Lower leg skin (tissue), 4 donors: ENCODE measurements around the gene TBC1D22A. TPM values are rescaled to one million over a fixed set of nuclear protein-coding genes. Genes with fewer than 3 reads are reported as not detected.

Experiments used
- DNase-seq, 2 donors: peaks; one replicate each; pipeline ENCODE4 v3.0.0-alpha.2; 2019; ENCODE audit warnings: low spot score in 2 of 2
- H3K4me3 ChIP-seq: fragments of 200-600 bp; sonication (generic); 2 replicates; pipeline ENCODE4 v1.5.1; 2017; ENCODE audit warnings: mild to moderate bottlenecking, low read depth; ENCODE audit not compliant: poor library complexity, severe bottlenecking
- POLR2A ChIP-seq, 2 donors: fragments of 450-650 bp; IDR thresholded peaks; one replicate each; pipeline ENCODE4 v1.6.1; 2016 to 2017; ENCODE audit warnings: antibody characterized with exemption in 2 of 2, mild to moderate bottlenecking in 1 of 2, moderate library complexity in 1 of 2
- WGBS, 2 donors: methylation state at CpG; one replicate each; pipeline ENCODE4 v1.1.5; 2018; 5-methylcytosine and 5-hydroxymethylcytosine counted together
- intact Hi-C: fragments of 100-400 bp; cut with DNase I; formaldehyde crosslinking; loops from one replicate; pipeline ENCODE4 v1.15.0; 2023; ENCODE audit warnings: low total_unique reads
- total RNA-seq, 4 donors: library from RNA; depleted of rRNA; stranded (reverse); fragments of >200 nt; gene quantifications; one replicate each; pipeline ENCODE4 v1.1.0, GENCODE V29; 2016
- TF ChIP-seq, protein P1 (sequence below), 3 donors: fragments of 450-650 bp; IDR thresholded peaks; one replicate each; pipeline ENCODE4 v1.5.1; 2016; ENCODE audit warnings: antibody characterized with exemption in 3 of 3, mild to moderate bottlenecking in 3 of 3, moderate library complexity in 2 of 3

Gene TBC1D22A
- total RNA-seq, 4 donors from 2014 or later: 21.8 to 32.3 (median 31.6) TPM

GRCh38 chr22:46860562-46860961 lies 98.1 kb downstream of the TBC1D22A start:
- 97 to 98% methylated on average over 16 of the region's 16 CpGs for WGBS, 2 donors
- intact Hi-C loops: no loop called here
- peak in 1 of 2 donors; percentile 59 for DNase-seq
- TF ChIP-seq, protein P1, sequence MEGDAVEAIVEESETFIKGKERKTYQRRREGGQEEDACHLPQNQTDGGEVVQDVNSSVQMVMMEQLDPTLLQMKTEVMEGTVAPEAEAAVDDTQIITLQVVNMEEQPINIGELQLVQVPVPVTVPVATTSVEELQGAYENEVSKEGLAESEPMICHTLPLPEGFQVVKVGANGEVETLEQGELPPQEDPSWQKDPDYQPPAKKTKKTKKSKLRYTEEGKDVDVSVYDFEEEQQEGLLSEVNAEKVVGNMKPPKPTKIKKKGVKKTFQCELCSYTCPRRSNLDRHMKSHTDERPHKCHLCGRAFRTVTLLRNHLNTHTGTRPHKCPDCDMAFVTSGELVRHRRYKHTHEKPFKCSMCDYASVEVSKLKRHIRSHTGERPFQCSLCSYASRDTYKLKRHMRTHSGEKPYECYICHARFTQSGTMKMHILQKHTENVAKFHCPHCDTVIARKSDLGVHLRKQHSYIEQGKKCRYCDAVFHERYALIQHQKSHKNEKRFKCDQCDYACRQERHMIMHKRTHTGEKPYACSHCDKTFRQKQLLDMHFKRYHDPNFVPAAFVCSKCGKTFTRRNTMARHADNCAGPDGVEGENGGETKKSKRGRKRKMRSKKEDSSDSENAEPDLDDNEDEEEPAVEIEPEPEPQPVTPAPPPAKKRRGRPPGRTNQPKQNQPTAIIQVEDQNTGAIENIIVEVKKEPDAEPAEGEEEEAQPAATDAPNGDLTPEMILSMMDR (IDR thresholded peaks at IDR 0.05): no peak
- no peak for TF ChIP-seq POLR2A (IDR thresholded peaks at IDR 0.05)
- H3K4me3 ChIP-seq: no peak overlapping the region

DNA sequence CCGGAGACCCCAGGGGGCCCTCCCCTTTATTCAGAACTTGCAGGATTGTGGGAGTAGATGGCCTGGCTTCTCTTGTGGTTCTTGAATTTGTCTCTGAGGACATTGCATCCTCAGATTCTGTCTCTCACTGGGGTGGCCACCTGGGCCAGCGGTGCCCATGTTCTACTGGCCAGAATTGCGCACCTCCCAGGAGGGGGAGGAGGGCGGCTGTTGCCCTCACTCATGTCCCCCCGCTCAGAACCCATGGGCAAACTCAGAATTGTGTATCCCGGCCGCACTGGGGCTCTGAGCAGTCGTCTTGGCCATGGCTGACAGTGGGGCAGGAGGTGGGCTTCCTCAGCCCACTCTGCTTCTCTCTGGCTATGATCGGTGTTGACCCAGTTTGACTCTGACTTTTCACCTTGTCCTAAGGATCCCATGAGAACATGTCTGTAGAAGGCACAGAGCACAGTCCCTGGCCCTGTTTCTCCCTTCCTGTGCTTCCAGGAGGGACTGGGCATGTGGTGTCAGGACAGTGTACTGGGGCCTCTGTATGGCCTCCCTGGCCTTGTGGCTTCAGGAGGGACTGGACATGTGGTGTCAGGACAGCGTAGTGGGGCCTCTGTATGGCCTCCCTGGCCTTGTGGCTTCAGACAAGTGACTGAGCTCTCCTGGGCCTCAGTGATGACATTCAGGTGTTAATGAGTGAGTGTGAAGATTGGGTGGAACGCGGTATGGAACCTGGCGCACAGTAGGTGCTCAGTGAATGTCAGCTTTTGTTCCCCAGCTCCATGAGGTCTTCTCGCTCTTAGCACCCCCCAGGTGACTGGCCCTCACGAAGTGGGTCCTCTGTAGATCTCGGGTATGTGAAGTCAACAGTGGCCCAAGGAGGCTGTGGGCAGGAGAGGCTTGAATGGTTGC lies 99.3 kb downstream of the TBC1D22A start:
- WGBS, 2 donors: 89 to 97% methylated on average over 16 of the region's 16 CpGs
- DNase-seq: peak in 1 of 2 donors; percentile 76
- intact Hi-C loops: no loop called here
- TF ChIP-seq, protein P1 (IDR thresholded peaks at IDR 0.05): no peak
- no peak for TF ChIP-seq POLR2A (IDR thresholded peaks at IDR 0.05)
- H3K4me3 ChIP-seq: no peak overlapping the region

GRCh38 chr22:46862418-46863324 lies 100.2 kb downstream of the TBC1D22A start:
- intact Hi-C loops: no loop called here
- no peak overlapping the region for H3K4me3 ChIP-seq
- peak in 1 of 2 donors; percentile 60 for DNase-seq
- TF ChIP-seq POLR2A (IDR thresholded peaks at IDR 0.05): no peak
- TF ChIP-seq, protein P1 (IDR thresholded peaks at IDR 0.05): no peak
- WGBS, 2 donors: 96 to 97% methylated on average over 17 of the region's 17 CpGs

DNA sequence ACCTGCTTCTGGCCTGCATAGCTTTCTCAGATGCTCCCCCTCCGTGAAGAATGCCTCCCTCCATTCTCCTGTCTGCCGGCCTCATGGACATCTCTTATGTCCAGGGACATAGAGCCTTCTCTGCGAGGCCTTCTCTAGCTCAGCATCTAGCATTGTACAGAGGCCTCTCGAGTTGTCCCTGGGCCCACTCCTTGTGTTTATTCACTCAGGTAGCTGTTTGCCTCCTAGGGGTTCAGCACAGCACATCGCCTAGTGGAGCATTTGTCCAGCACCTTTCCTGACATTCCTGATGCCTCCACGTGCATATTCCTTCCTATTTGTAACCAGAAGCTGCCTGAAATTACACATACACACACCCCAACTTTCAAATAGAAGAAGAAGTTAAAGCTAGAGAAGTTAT lies 101.3 kb downstream of the TBC1D22A start:
- no peak overlapping the region for H3K4me3 ChIP-seq
- DNase-seq: peak in 1 of 2 donors; percentile 66
- TF ChIP-seq POLR2A (IDR thresholded peaks at IDR 0.05): no peak
- TF ChIP-seq, protein P1 (IDR thresholded peaks at IDR 0.05): no peak
- 89 to 92% methylated on average over 6 of the region's 6 CpGs for WGBS, 2 donors
- intact Hi-C loops: no loop called here

GRCh38 chr22:46864314-46865051 lies 102.0 kb downstream of the TBC1D22A start:
- TF ChIP-seq, protein P1 (IDR thresholded peaks at IDR 0.05): no peak
- TF ChIP-seq POLR2A (IDR thresholded peaks at IDR 0.05): no peak
- no peak overlapping the region for H3K4me3 ChIP-seq
- 89 to 94% methylated on average over 10 of the region's 10 CpGs for WGBS, 2 donors
- intact Hi-C loops: no loop called here
- peak in 1 of 2 donors; percentile 70 for DNase-seq
